ENCODE data around the gene POMZP3.
"Not testable (repeated sequence)": the region's sequence is repeated elsewhere in the genome, so short reads cannot be mapped to it uniquely, and the experiment has no call there.

The POMZP3 gene

DNA sequence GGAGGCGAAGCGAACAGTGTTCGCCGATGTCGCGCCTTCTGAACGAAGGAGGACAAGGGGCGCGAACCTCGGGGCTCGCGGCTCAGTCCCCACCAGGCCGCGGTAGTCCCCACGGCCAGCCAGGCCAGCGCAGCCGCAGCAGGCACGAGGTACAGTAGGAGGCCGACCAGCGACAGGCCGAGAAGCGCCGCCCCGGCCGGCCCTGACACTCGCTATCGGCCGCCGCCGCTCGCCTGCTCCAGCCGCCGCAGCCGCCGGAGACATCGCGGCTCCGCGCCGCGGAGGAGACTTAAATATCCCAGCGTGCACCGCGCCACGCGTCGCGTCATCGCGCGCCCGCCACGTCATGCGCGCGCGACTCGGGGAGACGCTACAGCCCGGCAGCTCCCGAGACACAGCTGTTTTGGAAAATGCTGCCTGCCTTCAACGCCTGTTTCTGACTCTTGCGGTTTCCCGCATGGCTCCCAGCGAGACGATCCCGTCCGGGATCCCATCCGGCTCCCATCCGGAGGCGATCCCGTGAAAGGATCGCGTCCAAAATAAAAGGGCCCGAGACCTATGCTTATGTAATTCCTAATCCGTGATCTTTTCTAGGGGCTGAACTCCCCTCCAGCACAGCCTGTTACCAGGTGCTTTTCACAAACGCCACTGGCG lies at the start of gene POMZP3:
Gene POMZP3, minus strand, starts transcription at position 291 of the 654 bp plus-strand sequence. CDS start 1,215 bp downstream, outside the sequence.
- in situ Hi-C loops (cut with MboI; ENCODE audit: low sequenced_read_pairs) = not testable (repeated sequence)

DNA sequence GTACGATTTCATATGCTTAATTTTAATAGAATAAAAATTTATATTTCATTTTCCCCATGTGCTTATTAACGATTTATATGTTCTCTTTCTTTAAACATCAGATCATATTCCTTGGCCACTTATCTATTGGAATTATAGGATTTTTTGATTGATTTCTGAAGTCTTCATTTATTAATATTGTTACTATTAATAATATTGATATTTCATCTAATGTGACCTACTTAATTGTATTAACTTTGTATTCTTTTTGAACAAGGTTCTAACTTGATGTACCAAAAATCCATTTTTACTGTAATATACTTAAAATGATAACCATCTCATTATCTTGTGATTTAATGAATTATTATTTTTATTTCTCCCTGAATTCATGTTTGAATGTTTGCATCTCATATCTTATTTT lies 48.7 kb upstream of the POMZP3 start:
- in situ Hi-C loops (cut with MboI; ENCODE audit: low sequenced_read_pairs) = not testable (repeated sequence)

GRCh38 chr7:76673346-76673745 lies 46.3 kb upstream of the POMZP3 start:
- in situ Hi-C loops (cut with MboI; ENCODE audit: low sequenced_read_pairs) = not testable (repeated sequence)

GRCh38 chr7:76659212-76659611 lies 32.1 kb upstream of the POMZP3 start:
- in situ Hi-C loops (cut with MboI; ENCODE audit: low sequenced_read_pairs) = not testable (repeated sequence)

DNA sequence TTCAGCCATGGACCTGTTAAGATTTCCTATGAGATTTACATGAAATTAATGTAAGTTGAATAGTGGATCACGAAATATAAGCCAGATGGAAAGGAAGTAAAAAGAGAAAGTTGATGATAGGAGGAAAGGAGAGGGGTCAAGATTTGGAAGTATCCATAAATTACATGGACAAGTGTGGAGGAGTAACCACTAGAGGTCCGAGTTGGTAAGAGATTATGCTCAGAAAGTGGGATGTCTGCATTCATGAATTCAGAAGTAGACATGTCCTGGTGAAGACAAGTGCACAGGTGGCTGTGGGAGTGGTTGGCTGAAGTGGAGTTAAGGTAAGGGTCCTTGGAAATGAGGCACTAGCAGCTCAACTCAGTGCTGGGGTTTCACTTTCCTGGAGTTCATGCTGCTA lies 29.3 kb upstream of the POMZP3 start:
- in situ Hi-C loops (cut with MboI; ENCODE audit: low sequenced_read_pairs) = not testable (repeated sequence)

DNA sequence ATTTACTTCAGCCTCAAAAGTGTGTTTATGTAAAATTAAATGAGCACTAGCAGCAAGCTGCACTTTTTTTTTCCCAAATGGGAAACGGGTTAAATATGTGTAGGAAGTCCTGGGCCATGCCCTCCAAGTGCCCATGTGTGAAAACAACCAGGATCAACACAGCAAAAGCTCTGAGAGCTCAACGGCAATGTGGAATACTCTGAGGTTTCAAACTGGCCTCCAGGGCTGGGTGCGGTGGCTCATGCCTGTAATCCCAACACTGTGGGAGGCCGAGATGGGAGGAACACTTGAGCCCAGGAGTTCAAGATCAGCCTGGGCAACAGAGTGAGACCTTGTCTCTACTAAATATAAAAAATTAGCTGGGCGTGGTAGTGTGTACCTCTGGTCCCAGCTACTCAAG lies 15.5 kb upstream of the POMZP3 start:
- in situ Hi-C loops (cut with MboI; ENCODE audit: low sequenced_read_pairs) = not testable (repeated sequence)

- in situ Hi-C loops (cut with MboI; ENCODE audit: low sequenced_read_pairs) = not testable (repeated sequence)
Observed at GRCh38 chr7:76637061-76637691, 10.1 kb upstream of the POMZP3 start.

GRCh38 chr7:76626581-76626980 lies 498 bp downstream of the POMZP3 start:
- in situ Hi-C loops (cut with MboI; ENCODE audit: low sequenced_read_pairs) = not testable (repeated sequence)

DNA sequence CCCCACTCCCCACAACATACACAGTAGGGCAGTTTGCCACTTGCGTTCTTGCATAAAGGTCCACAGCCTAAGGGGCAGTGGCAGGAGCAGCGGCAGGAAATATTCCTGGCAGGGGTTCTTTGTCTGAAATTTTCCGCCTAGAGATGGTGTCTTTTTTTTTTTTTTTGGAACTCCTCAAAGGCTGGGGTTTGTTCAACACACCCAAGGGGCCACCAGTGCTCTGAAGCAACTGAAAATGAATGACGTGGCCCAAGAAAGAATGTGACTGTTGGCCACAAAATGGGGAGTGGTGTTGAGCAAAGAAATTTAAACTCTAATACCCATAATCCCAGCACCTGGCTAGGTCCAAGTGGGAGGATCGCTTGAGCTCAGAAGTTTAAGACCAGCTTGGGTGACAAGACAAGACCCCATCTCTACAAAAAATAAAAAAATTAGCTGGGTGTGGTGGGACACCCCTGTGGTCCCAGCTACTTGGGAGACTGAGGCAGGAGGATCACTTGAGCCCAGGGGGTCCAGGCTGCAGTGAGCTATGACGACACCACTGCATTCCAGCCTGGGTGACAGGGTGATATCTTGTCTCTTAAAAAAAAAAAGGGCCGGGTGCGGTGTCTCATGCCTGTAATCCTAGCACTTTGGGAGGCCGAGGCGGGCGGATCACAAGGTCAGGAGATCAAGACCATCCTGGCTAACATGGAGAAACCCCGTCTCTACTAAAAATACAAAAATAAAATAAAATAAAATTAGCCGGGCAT lies 7.5 kb downstream of the POMZP3 start:
- in situ Hi-C loops (cut with MboI; ENCODE audit: low sequenced_read_pairs) = not testable (repeated sequence)

- in situ Hi-C loops (cut with MboI; ENCODE audit: low sequenced_read_pairs) = not testable (repeated sequence)
Observed at GRCh38 chr7:76613783-76614182, 13.3 kb downstream of the POMZP3 start.

- in situ Hi-C loops (cut with MboI; ENCODE audit: low sequenced_read_pairs) = not testable (repeated sequence)
Observed at GRCh38 chr7:76612232-76612631, 14.8 kb downstream of the POMZP3 start.

DNA sequence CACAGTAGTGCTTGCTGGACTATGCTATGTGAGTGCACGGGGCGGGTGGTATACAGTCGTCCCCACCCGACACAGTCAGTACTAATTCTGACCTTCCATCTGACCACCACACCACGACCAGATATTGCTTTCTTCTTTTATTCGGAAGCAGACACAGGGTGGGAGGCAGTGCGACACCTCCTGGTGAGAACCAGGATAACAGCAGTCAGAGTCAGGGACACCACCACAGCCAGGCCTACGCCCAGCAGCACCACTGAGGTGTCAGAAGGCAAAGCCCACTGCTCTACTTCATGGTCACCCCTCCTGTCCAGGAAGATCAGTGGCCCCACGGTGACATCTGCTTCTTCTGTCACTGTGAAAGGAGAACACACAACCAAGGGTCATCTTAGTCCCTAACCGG lies 17.2 kb downstream of the POMZP3 start:
- in situ Hi-C loops (cut with MboI; ENCODE audit: low sequenced_read_pairs) = not testable (repeated sequence)

GRCh38 chr7:76608469-76608868 lies 18.6 kb downstream of the POMZP3 start:
- in situ Hi-C loops (cut with MboI; ENCODE audit: low sequenced_read_pairs) = not testable (repeated sequence)

GRCh38 chr7:76606027-76606426 lies 21.1 kb downstream of the POMZP3 start:
- in situ Hi-C loops (cut with MboI; ENCODE audit: low sequenced_read_pairs) = not testable (repeated sequence)

DNA sequence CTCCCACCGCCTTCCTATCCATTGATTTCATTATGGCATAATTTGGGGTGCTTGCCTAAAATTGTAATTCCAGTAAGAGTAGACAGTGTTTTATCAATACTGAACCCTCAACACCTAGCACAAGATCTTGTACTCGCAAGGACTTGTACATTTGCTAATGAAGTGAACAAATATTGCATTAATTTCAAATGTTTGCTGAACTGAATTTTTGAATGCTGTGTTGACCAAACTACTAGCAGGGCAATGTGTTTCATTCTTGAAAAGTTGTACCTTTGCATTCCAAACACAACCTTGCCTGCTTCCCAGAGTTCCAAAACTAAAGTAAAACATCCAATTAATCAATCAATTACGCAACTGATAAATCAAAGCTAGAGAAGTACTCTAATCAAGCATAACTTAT lies 26.4 kb downstream of the POMZP3 start:
- in situ Hi-C loops (cut with MboI; ENCODE audit: low sequenced_read_pairs) = not testable (repeated sequence)

GRCh38 chr7:76600116-76600482 lies 27.0 kb downstream of the POMZP3 start:
- in situ Hi-C loops (cut with MboI; ENCODE audit: low sequenced_read_pairs) = not testable (repeated sequence)

- in situ Hi-C loops (cut with MboI; ENCODE audit: low sequenced_read_pairs) = not testable (repeated sequence)
Observed at GRCh38 chr7:76598590-76599264, 28.4 kb downstream of the POMZP3 start.

- in situ Hi-C loops (cut with MboI; ENCODE audit: low sequenced_read_pairs) = not testable (repeated sequence)
Observed at GRCh38 chr7:76597288-76597687, 29.8 kb downstream of the POMZP3 start.

- in situ Hi-C loops (cut with MboI; ENCODE audit: low sequenced_read_pairs) = not testable (repeated sequence)
Observed at GRCh38 chr7:76592694-76593093, 34.4 kb downstream of the POMZP3 start.

- in situ Hi-C loops (cut with MboI; ENCODE audit: low sequenced_read_pairs) = not testable (repeated sequence)
Observed at GRCh38 chr7:76591602-76592304, 35.3 kb downstream of the POMZP3 start.

GRCh38 chr7:76591033-76591432 lies 36.0 kb downstream of the POMZP3 start:
- in situ Hi-C loops (cut with MboI; ENCODE audit: low sequenced_read_pairs) = not testable (repeated sequence)
